A549 (cell line): Measurements from ENCODE around the gene OXTR.

Experiments
- CTCF ChIP-seq: fragments of >200 bp; sonication (Bioruptor Twin); formaldehyde crosslinking; IDR thresholded peaks from 3 replicates; pipeline ENCODE4 v1.5.1; 2016
- KDM1A ChIP-seq: fragments of 200-600 bp; sonication (generic); IDR thresholded peaks from 2 replicates; pipeline ENCODE4 v1.6.1; 2016; ENCODE audit warnings: low read depth, mild to moderate bottlenecking
- POLR2A ChIP-seq: IDR thresholded peaks from 2 replicates; pipeline ENCODE4 v1.6.1; 2012; ENCODE audit warnings: mild to moderate bottlenecking, low read length

DNA sequence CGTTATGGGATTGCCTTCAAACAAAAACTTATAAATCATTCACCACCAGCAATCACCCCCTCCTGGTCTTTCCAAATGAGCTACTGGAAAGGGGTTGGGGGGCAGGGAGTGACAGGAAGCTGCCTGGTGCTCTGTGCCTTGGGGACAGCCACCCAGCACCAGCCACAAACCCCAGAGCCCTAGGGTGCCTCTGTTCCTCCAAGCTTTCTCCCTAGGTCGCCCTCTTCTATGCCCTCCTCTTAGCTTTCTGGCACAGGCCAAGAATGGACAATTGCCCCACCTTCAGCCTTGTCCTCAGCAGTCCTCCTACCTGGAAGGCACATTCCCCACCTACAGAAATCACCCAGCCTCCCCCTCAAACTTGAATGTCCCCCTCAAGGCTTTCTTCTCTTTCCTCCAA, 3.3 kb downstream of the OXTR start:
- no peak for TF ChIP-seq CTCF
- TF ChIP-seq KDM1A, result no peak
- no peak for TF ChIP-seq POLR2A
